Liver (tissue), 9 donors: ENCODE data around the gene SMG6. TPM values are rescaled to one million over a fixed set of nuclear protein-coding genes. Genes with fewer than 3 reads are reported as not detected.
A peak's percentile ranks its signal among the peaks of the same experiment; 100 is the strongest.

Source experiments
- DNase-seq: peaks from one replicate; pipeline ENCODE4 v3.0.0-alpha.2; 2017; ENCODE audit warnings: low spot score
- H3K27ac ChIP-seq, 2 donors: one replicate each; pipeline ENCODE4 v1.7.0; 2013; ENCODE audit warnings: inconsistent platforms in 2 of 2, low read length in 2 of 2, control low read depth in 1 of 2, low read depth in 1 of 2, mild to moderate bottlenecking in 1 of 2
- H3K27me3 ChIP-seq, 4 donors: one replicate each; pipeline versions ENCODE4 v1.6.1 to v1.7.0; 2013; ENCODE audit warnings: low read length in 3 of 4, inconsistent platforms in 1 of 4, mild to moderate bottlenecking in 1 of 4, moderate library complexity in 1 of 4; ENCODE audit not compliant: control insufficient read depth in 4 of 4, insufficient read depth in 4 of 4
- H3K36me3 ChIP-seq, 4 donors: one replicate each; pipeline versions ENCODE4 v1.6.1 to v1.7.0; 2013; ENCODE audit warnings: low read length in 3 of 4, mild to moderate bottlenecking in 3 of 4, low read depth in 1 of 4, moderate library complexity in 1 of 4; ENCODE audit not compliant: control insufficient read depth in 4 of 4, insufficient read depth in 3 of 4
- H3K4me1 ChIP-seq, 4 donors: one replicate each; pipeline versions ENCODE4 v1.6.1 to v1.7.0; 2013; ENCODE audit warnings: low read length in 3 of 4, mild to moderate bottlenecking in 3 of 4, moderate library complexity in 1 of 4; ENCODE audit not compliant: control insufficient read depth in 4 of 4, insufficient read depth in 4 of 4
- H3K4me3 ChIP-seq, 3 donors: one replicate each; pipeline versions ENCODE4 v1.6.1 to v1.7.0; 2013; ENCODE audit warnings: low read length in 3 of 3, control low read depth in 1 of 3, low read depth in 1 of 3, mild to moderate bottlenecking in 1 of 3
- H3K9ac ChIP-seq, 2 donors: one replicate each; pipeline ENCODE4 v1.7.0; 2013; ENCODE audit warnings: low read length in 2 of 2, mild to moderate bottlenecking in 2 of 2, moderate library complexity in 2 of 2, control low read depth in 1 of 2, low read depth in 1 of 2
- H3K9me3 ChIP-seq, 4 donors: one replicate each; pipeline versions ENCODE4 v1.6.1 to v1.7.0; 2013; ENCODE audit warnings: low read length in 3 of 4; ENCODE audit not compliant: control insufficient read depth in 4 of 4
- EGR1 ChIP-seq, 2 donors: IDR thresholded peaks; 2 replicates each; pipeline ENCODE4 v1.6.1; 2016 to 2018; ENCODE audit warnings: antibody characterized with exemption in 2 of 2, low read depth in 2 of 2
- FOXA1 ChIP-seq: IDR thresholded peaks from 2 replicates; pipeline ENCODE4 v1.6.1; 2016; ENCODE audit warnings: antibody characterized with exemption
- FOXA2 ChIP-seq: IDR thresholded peaks from 2 replicates; pipeline ENCODE4 v1.6.1; 2016; ENCODE audit warnings: antibody characterized with exemption
- GABPA ChIP-seq, 2 donors: IDR thresholded peaks in 1 of 2; conservative IDR thresholded peaks in 1 of 2; 2 replicates each; pipeline ENCODE4 v1.6.1; 2016; ENCODE audit warnings: antibody characterized with exemption in 2 of 2, mild to moderate bottlenecking in 1 of 2, moderate library complexity in 1 of 2
- HNF4A ChIP-seq, 2 donors: conservative IDR thresholded peaks; 2 replicates each; pipeline ENCODE4 v1.6.1; 2016; ENCODE audit warnings: antibody characterized with exemption in 2 of 2, mild to moderate bottlenecking in 2 of 2
- HNF4G ChIP-seq: IDR thresholded peaks from 2 replicates; pipeline ENCODE4 v1.6.1; 2016; ENCODE audit warnings: antibody characterized with exemption
- JUND ChIP-seq, 2 donors: IDR thresholded peaks; 2 replicates each; pipeline ENCODE4 v1.6.1; 2016; ENCODE audit warnings: antibody characterized with exemption in 2 of 2
- NR2F2 ChIP-seq: IDR thresholded peaks from 2 replicates; pipeline ENCODE4 v1.6.1; 2016; ENCODE audit warnings: antibody characterized with exemption
- RAD21 ChIP-seq, 2 donors: IDR thresholded peaks; 2 replicates each; pipeline ENCODE4 v1.6.1; 2016; ENCODE audit warnings: antibody characterized with exemption in 2 of 2, mild to moderate bottlenecking in 2 of 2
- RXRA ChIP-seq, 2 donors: IDR thresholded peaks; 2 replicates each; pipeline ENCODE4 v1.6.1; 2017 to 2018; ENCODE audit warnings: antibody characterized with exemption in 2 of 2, mild to moderate bottlenecking in 1 of 2
- SP1 ChIP-seq: IDR thresholded peaks from 2 replicates; pipeline ENCODE4 v1.6.1; 2018; ENCODE audit warnings: antibody characterized with exemption, mild to moderate bottlenecking
- TAF1 ChIP-seq: conservative IDR thresholded peaks from 2 replicates; pipeline ENCODE4 v1.6.1; 2016; ENCODE audit warnings: antibody characterized with exemption, mild to moderate bottlenecking
- YY1 ChIP-seq: IDR thresholded peaks from 2 replicates; pipeline ENCODE4 v1.6.1; 2016; ENCODE audit warnings: antibody characterized with exemption, mild to moderate bottlenecking
- WGBS: extraction: QIAGEN DNeasy Blood & Tissue Kit; methylation state at CpG from one replicate; pipeline ENCODE4 v1.1.7; 2013; 5-methylcytosine and 5-hydroxymethylcytosine counted together
- polyA plus RNA-seq, 2 donors: library from polyadenylated mRNA; stranded (reverse) in 1 of 2; unstranded in 1 of 2; fragments of 200-250 nt in 1 of 2; fragments of >200 nt in 1 of 2; fragmentation: Nextera tagmentation in 1 of 2; extraction: Ambion mirVana in 1 of 2; gene quantifications; one replicate each; pipeline versions ENCODE4 v1.2.1 to v1.2.3, GENCODE V29; 2013 to 2015
- total RNA-seq, 2 donors: library from RNA; depleted of rRNA; stranded (reverse); fragments of >200 nt; gene quantifications; one replicate each; pipeline ENCODE4 v1.2.3, GENCODE V29; 2014
- TF ChIP-seq, protein P1 (sequence below): fragments of 150-350 bp; IDR thresholded peaks from 2 replicates; pipeline ENCODE4 v1.5.1; 2017; ENCODE audit warnings: improper control_type of control experiment, low read depth, low read length; ENCODE audit not compliant: missing input control
- TF ChIP-seq, protein P2 (sequence below): IDR thresholded peaks from 2 replicates; pipeline ENCODE4 v1.6.1; 2016; ENCODE audit warnings: antibody characterized with exemption
- TF ChIP-seq, protein P3 (sequence below): IDR thresholded peaks from 2 replicates; pipeline ENCODE4 v1.6.1; 2016; ENCODE audit warnings: antibody characterized with exemption
- TF ChIP-seq, protein P4 (sequence below): IDR thresholded peaks from 2 replicates; pipeline ENCODE4 v1.6.1; 2016; ENCODE audit warnings: antibody characterized with exemption, mild to moderate bottlenecking
- TF ChIP-seq, protein P5 (sequence below): IDR thresholded peaks from 2 replicates; pipeline ENCODE4 v1.6.1; 2016; ENCODE audit warnings: antibody characterized with exemption
- donor health status: healthy.
- donor health status: healthy.
- donor health status: healthy.
- donor health status: healthy.
- donor health status: healthy.

The SMG6 gene
- total and polyA plus RNA-seq, 4 donors = 4.9 to 12.0 (median 8.2) TPM

DNA sequence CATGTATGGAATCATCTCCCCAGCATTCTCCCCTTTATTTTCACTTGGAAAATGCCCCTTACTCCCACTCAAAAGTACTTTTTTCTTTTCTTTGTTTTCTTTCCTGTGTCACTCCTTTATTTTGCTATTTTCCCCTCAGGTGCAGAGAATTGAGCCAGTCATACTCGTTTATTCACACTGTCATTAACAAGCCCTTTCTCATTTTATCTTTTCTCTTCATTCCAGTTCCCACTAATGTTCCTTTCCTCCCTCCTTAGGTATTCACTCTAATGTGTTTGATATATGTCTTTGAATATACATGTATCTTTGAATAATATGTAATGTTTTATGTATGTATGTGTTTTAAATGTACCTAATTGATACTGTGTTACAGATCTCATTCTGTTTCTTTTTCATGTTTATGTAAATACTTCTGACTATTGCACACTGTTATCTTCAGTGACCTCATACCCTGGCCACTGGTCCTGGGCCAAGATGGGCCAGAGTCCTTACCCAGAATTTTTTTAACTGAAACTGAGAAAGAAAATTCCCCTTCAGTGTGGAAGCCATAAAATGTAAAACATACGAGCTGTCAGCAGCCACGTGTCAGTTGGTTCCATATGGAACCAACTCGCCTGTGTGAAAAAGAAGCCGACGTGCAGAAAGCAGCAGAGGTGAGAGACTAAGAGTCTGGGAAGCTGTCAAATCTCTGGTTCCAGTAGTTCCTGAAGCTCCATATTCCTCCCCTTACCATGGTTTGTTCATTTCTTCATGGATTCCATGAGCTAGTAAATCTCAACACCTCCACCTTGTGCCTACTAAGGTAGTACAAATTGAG lies 6.0 kb upstream of the SMG6 start:
- H3K4me3 ChIP-seq = no peak overlapping the region
- H3K36me3 ChIP-seq = no peaks in the 10 kb centered on the region
- no peak for DNase-seq
- peak overlapping the region; percentile 73 to 85 for H3K27ac ChIP-seq
- WGBS = 40% methylated on average over 6 of the region's 6 CpGs
- no peaks in the 10 kb centered on the region for H3K27me3 ChIP-seq
- H3K9ac ChIP-seq = peak overlapping the region; percentile 15 to 74
- TF ChIP-seq TAF1 (no peak), NR2F2 (no peak), RAD21 (IDR thresholded peaks at IDR 0.05) (no peak), HNF4A (conservative IDR thresholded peaks at IDR 0.05) (peak; percentile 59 to 63), EGR1 (IDR thresholded peaks at IDR 0.05; ENCODE audit: low read depth in 2 of 2) (no peak), SP1 (peak; percentile 42), YY1 (no peak), HNF4G (no peak), GABPA (IDR thresholded peaks at IDR 0.05 in 1 of 2, conservative IDR thresholded peaks at IDR 0.05 in 1 of 2) (no peak), FOXA2 (peak; percentile 49), FOXA1 (peak; percentile 11), JUND (IDR thresholded peaks at IDR 0.05) (peak; percentile 79 to 83), RXRA (IDR thresholded peaks at IDR 0.05) (peak; percentile 6 to 18)
- TF ChIP-seq, protein P1, sequence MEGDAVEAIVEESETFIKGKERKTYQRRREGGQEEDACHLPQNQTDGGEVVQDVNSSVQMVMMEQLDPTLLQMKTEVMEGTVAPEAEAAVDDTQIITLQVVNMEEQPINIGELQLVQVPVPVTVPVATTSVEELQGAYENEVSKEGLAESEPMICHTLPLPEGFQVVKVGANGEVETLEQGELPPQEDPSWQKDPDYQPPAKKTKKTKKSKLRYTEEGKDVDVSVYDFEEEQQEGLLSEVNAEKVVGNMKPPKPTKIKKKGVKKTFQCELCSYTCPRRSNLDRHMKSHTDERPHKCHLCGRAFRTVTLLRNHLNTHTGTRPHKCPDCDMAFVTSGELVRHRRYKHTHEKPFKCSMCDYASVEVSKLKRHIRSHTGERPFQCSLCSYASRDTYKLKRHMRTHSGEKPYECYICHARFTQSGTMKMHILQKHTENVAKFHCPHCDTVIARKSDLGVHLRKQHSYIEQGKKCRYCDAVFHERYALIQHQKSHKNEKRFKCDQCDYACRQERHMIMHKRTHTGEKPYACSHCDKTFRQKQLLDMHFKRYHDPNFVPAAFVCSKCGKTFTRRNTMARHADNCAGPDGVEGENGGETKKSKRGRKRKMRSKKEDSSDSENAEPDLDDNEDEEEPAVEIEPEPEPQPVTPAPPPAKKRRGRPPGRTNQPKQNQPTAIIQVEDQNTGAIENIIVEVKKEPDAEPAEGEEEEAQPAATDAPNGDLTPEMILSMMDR = no peak
- TF ChIP-seq, protein P2, sequence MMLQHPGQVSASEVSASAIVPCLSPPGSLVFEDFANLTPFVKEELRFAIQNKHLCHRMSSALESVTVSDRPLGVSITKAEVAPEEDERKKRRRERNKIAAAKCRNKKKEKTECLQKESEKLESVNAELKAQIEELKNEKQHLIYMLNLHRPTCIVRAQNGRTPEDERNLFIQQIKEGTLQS = no peak
- TF ChIP-seq, protein P3, sequence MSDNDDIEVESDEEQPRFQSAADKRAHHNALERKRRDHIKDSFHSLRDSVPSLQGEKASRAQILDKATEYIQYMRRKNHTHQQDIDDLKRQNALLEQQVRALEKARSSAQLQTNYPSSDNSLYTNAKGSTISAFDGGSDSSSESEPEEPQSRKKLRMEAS = no peak
- TF ChIP-seq, protein P4, sequence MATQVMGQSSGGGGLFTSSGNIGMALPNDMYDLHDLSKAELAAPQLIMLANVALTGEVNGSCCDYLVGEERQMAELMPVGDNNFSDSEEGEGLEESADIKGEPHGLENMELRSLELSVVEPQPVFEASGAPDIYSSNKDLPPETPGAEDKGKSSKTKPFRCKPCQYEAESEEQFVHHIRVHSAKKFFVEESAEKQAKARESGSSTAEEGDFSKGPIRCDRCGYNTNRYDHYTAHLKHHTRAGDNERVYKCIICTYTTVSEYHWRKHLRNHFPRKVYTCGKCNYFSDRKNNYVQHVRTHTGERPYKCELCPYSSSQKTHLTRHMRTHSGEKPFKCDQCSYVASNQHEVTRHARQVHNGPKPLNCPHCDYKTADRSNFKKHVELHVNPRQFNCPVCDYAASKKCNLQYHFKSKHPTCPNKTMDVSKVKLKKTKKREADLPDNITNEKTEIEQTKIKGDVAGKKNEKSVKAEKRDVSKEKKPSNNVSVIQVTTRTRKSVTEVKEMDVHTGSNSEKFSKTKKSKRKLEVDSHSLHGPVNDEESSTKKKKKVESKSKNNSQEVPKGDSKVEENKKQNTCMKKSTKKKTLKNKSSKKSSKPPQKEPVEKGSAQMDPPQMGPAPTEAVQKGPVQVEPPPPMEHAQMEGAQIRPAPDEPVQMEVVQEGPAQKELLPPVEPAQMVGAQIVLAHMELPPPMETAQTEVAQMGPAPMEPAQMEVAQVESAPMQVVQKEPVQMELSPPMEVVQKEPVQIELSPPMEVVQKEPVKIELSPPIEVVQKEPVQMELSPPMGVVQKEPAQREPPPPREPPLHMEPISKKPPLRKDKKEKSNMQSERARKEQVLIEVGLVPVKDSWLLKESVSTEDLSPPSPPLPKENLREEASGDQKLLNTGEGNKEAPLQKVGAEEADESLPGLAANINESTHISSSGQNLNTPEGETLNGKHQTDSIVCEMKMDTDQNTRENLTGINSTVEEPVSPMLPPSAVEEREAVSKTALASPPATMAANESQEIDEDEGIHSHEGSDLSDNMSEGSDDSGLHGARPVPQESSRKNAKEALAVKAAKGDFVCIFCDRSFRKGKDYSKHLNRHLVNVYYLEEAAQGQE = no peak
- TF ChIP-seq, protein P5, sequence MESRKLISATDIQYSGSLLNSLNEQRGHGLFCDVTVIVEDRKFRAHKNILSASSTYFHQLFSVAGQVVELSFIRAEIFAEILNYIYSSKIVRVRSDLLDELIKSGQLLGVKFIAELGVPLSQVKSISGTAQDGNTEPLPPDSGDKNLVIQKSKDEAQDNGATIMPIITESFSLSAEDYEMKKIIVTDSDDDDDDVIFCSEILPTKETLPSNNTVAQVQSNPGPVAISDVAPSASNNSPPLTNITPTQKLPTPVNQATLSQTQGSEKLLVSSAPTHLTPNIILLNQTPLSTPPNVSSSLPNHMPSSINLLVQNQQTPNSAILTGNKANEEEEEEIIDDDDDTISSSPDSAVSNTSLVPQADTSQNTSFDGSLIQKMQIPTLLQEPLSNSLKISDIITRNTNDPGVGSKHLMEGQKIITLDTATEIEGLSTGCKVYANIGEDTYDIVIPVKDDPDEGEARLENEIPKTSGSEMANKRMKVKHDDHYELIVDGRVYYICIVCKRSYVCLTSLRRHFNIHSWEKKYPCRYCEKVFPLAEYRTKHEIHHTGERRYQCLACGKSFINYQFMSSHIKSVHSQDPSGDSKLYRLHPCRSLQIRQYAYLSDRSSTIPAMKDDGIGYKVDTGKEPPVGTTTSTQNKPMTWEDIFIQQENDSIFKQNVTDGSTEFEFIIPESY = no peak
- no peaks in the 10 kb centered on the region for H3K9me3 ChIP-seq
- H3K4me1 ChIP-seq = peaks cover 0 to 11% (median 7%) of the 10 kb centered on the region in 4 donors
